A549 (cell line): ENCODE measurements around the gene TTC28. TPM values are rescaled to one million over a fixed set of nuclear protein-coding genes. Genes with fewer than 3 reads are reported as not detected.

Experiments used
- ATAC-seq, 2 experiments: fragments of 200-7000 bp in 1 of 2; fragments of >200 bp in 1 of 2; cut with Nextera tagmentation in 1 of 2; cut with Tn5 transposase in 1 of 2; 3 replicates each; pipeline versions ENCODE4 v1.8.0 to v1.9.1; 2018 to 2020; ENCODE audit warnings: mild to moderate bottlenecking in 1 of 2, moderate library complexity in 1 of 2
- CTCF ChIA-PET: fragments of 300-600 bp; sonication (Branson Sonifier 250); formaldehyde crosslinking; extraction: SDS; loops from one replicate; lab custom pipeline; 2021; ENCODE audit warnings: antibody characterized with exemption, inconsistent platforms; lab: Yijun Ruan, JAX
- POLR2A ChIA-PET: fragments of 350-600 bp; formaldehyde crosslinking; extraction: SDS; loops from one replicate; lab custom pipeline; 2021; ENCODE audit warnings: antibody characterized with exemption, inconsistent platforms; lab: Yijun Ruan, JAX
- DNase-seq, 2 experiments: peaks; one replicate each; pipeline versions ENCODE4 v3.0.0 to v3.0.0-alpha.2; 2011 to 2016; ENCODE audit warnings: low read depth in 1 of 2, low spot score in 1 of 2
- FAIRE-seq: peaks from 2 replicates; lab custom pipeline; 2011; peaks lifted over from hg19 to GRCh38; lab: Jason Lieb, UNC
- H3K27ac ChIP-seq, 2 experiments: fragments of >200 bp; sonication (Bioruptor Twin); formaldehyde crosslinking; 3 replicates each; pipeline ENCODE4 v1.5.1; 2016 to 2017
- H3K4me1 ChIP-seq: fragments of >200 bp; sonication (Bioruptor Twin); formaldehyde crosslinking; 3 replicates; pipeline ENCODE4 v1.6.1; 2016
- H3K4me2 ChIP-seq: fragments of >200 bp; sonication (Bioruptor Twin); formaldehyde crosslinking; 3 replicates; pipeline ENCODE4 v1.6.1; 2016
- H3K4me3 ChIP-seq: fragments of >200 bp; sonication (Bioruptor Twin); formaldehyde crosslinking; 3 replicates; pipeline ENCODE4 v1.5.1; 2016
- H3K9me3 ChIP-seq: fragments of >200 bp; sonication (Bioruptor Twin); formaldehyde crosslinking; 3 replicates; pipeline ENCODE4 v1.6.1; 2016
- BHLHE40 ChIP-seq: IDR thresholded peaks from 2 replicates; pipeline ENCODE4 v1.6.1; 2012; ENCODE audit warnings: low read depth, low read length, inconsistent platforms
- EHMT2 ChIP-seq: fragments of 200-600 bp; sonication (generic); IDR thresholded peaks from 2 replicates; pipeline ENCODE4 v1.6.1; 2016; ENCODE audit warnings: antibody characterized with exemption, low read depth, mild to moderate bottlenecking, moderate library complexity
- FOSB ChIP-seq: fragments of 250-450 bp; sonication (Bioruptor Pico); IDR thresholded peaks from 2 replicates; pipeline ENCODE4 v1.5.0; 2020; ENCODE audit warnings: mild to moderate bottlenecking, moderate library complexity
- GATA3 ChIP-seq: IDR thresholded peaks from 2 replicates; pipeline ENCODE4 v1.6.1; 2012; ENCODE audit warnings: borderline replicate concordance
- KDM1A ChIP-seq: fragments of 200-600 bp; sonication (generic); IDR thresholded peaks from 2 replicates; pipeline ENCODE4 v1.6.1; 2016; ENCODE audit warnings: low read depth, mild to moderate bottlenecking
- KDM5A ChIP-seq: fragments of 200-600 bp; sonication (generic); IDR thresholded peaks from 2 replicates; pipeline ENCODE4 v1.6.1; 2016; ENCODE audit warnings: antibody characterized with exemption, mild to moderate bottlenecking
- POLR2A ChIP-seq: IDR thresholded peaks from 2 replicates; pipeline ENCODE4 v1.6.1; 2012; ENCODE audit warnings: mild to moderate bottlenecking, low read length
- TP53 ChIP-seq: fragments of 250-450 bp; sonication (Bioruptor Pico); IDR thresholded peaks from 2 replicates; pipeline ENCODE4 v1.5.0; 2021; ENCODE audit warnings: mild to moderate bottlenecking, moderate library complexity
- ZC3H11A ChIP-seq: fragments of 450-650 bp; IDR thresholded peaks from 2 replicates; pipeline ENCODE4 v1.6.1; 2014; ENCODE audit warnings: antibody characterized with exemption, mild to moderate bottlenecking
- WGBS: methylation state at CpG from one replicate; pipeline ENCODE4 v1.1.6; 2017; ENCODE audit errors: missing lambda C conversion rate; 5-methylcytosine and 5-hydroxymethylcytosine counted together
- polyA plus RNA-seq, 4 experiments: library from polyadenylated mRNA; depleted of rRNA in 3 of 4; stranded (reverse); fragments of >200 nt; fragmentation: RNase III in 1 of 4; extraction: RNeasy Plus Mini Kit Qiagen cat#74134 plus additional on column Dnase treatment in 1 of 4; gene quantifications; 2 replicates in 3 of 4; 3 replicates in 1 of 4; pipeline ENCODE4 v1.2.3, GENCODE V29; 2011 to 2017
- small RNA-seq, 6 experiments: library from RNA; depleted of rRNA; stranded (forward); fragments of <200 nt; gene quantifications; one replicate each; pipeline ENCODE3, GENCODE V24; 2012

Gene TTC28
- polyA plus RNA-seq, 2 of the 4 experiments (the other 2 are of a cell fraction), result 2.6 to 3.8 TPM

DNA sequence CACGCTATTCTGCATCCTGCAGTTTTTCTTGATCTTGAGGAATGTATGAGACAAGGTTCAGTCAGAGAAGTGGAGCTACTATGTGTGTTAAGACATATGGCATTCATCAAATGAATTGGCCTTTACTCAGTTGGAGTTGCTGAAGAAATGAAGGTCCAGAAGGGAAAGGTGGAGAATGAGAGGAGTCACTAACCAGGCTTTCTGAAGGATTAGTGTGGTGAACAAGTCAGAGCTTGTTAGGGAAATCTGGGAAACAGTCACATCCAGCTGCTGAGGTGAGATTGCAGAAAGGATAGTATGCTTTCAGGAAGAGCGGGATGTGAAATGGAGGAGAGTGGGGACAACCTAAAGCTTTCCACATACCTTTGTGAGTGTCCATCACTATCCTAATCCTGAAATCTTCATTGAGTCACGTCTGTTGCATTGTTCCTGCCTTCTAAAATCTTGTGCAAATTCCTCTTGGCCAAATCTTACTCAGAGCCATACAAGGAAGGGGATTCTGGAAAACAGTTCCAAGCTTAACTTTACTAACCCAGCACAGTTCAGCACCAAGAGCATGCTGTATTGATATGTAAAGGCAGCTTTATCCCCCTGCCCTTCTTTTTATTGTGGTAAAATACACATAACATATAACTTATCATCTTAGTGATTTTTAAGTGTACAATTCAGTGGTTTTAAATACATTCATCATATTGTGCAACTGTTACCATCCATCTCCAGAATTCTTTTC, 749.1 kb downstream of the TTC28 start:
- POLR2A ChIA-PET, result no interaction called here
- CTCF ChIA-PET, result interaction anchor here (0.6 kb wide), 1 partner anchor 484 kb away, joined by 3 read pairs; no protein-coding TSS in a partner anchor
- Histone ChIP-seq H3K4me3 (no peak overlapping the region), H3K4me1 (no peaks in the 10 kb centered on the region), H3K4me2 (no peak overlapping the region), H3K9me3 (no peaks in the 10 kb centered on the region; the same call in 2 of the 3 replicates), H3K27ac (no peak overlapping the region)
- no peak for TF ChIP-seq KDM1A
- no peak for TF ChIP-seq POLR2A
- no peak for TF ChIP-seq ZC3H11A
- no peak for TF ChIP-seq BHLHE40
- no peak for TF ChIP-seq EHMT2
- no peak for TF ChIP-seq TP53
- TF ChIP-seq FOSB (CRISPR knock-in tag), result no peak
- TF ChIP-seq GATA3, result no peak
- TF ChIP-seq KDM5A, result no peak
- WGBS, result 93% methylated on average over 3 of the region's 3 CpGs
- no peak for DNase-seq
- no peak for FAIRE-seq
- no peak for ATAC-seq

Small RNA genes lying within 50 kb of the gene (small RNA-seq; reads per million reads assigned to genes)
- gene MIR5739 (0 reads per million in 6 experiments), gene RF00019 (0 reads per million in 6 experiments), gene RF00150 (0 reads per million in 6 experiments), gene RF02200 (0 reads per million in 6 experiments), gene RN7SL162P (0 reads per million in 6 experiments)

Other genes with a start within 250 kb of the TTC28 start
- gene CHEK2, start 62.0 kb upstream of the TTC28 start, polyA plus RNA-seq (2011; rRNA removed), result 26.1 and 29.6 TPM in 2 replicates
- 12.2 to 14.7 TPM (median 13.0 TPM) in 3 replicates for gene CHEK2, start 62.0 kb upstream of the TTC28 start, polyA plus RNA-seq (2017; fragmentation: RNase III; extraction: RNeasy Plus Mini Kit Qiagen cat#74134 plus additional on column Dnase treatment)
- 20.2 and 22.4 TPM in 2 replicates for gene HSCB, start 62.2 kb upstream of the TTC28 start, polyA plus RNA-seq (2011; rRNA removed)
- 14.3 to 17.5 TPM (median 17.2 TPM) in 3 replicates for gene HSCB, start 62.2 kb upstream of the TTC28 start, polyA plus RNA-seq (2017; fragmentation: RNase III; extraction: RNeasy Plus Mini Kit Qiagen cat#74134 plus additional on column Dnase treatment)
- gene CCDC117, start 92.9 kb upstream of the TTC28 start, polyA plus RNA-seq (2011; rRNA removed), result 15.7 and 24.1 TPM in 2 replicates
- 10.1 to 12.2 TPM (median 11.0 TPM) in 3 replicates for gene CCDC117, start 92.9 kb upstream of the TTC28 start, polyA plus RNA-seq (2017; fragmentation: RNase III; extraction: RNeasy Plus Mini Kit Qiagen cat#74134 plus additional on column Dnase treatment)
- gene XBP1, start 120.7 kb upstream of the TTC28 start, polyA plus RNA-seq (2011; rRNA removed), result 172 and 207 TPM in 2 replicates
- 30.0 to 34.1 TPM (median 32.7 TPM) in 3 replicates for gene XBP1, start 120.7 kb upstream of the TTC28 start, polyA plus RNA-seq (2017; fragmentation: RNase III; extraction: RNeasy Plus Mini Kit Qiagen cat#74134 plus additional on column Dnase treatment)
- 4.6 and 5.5 TPM in 2 replicates for gene ZNRF3, start 203.7 kb upstream of the TTC28 start, polyA plus RNA-seq (2011; rRNA removed)
- 5.5 to 6.9 TPM (median 6.0 TPM) in 3 replicates for gene ZNRF3, start 203.7 kb upstream of the TTC28 start, polyA plus RNA-seq (2017; fragmentation: RNase III; extraction: RNeasy Plus Mini Kit Qiagen cat#74134 plus additional on column Dnase treatment)